HepG2 (cell line): ENCODE measurements around the gene IQGAP2.

ENCODE experiments used
- ATF6 ChIP-seq: sonication (generic); formaldehyde crosslinking; conservative IDR thresholded peaks from 2 replicates; pipeline ENCODE4 v1.4.0; 2020; ENCODE audit warnings: missing genetic modification reagents
- CTCF ChIP-seq: sonication (generic); formaldehyde crosslinking; IDR thresholded peaks from 2 replicates; pipeline ENCODE4 v1.5.0; 2020; ENCODE audit warnings: mild to moderate bottlenecking, missing genetic modification reagents, moderate library complexity
- ELF1 ChIP-seq: sonication (generic); formaldehyde crosslinking; IDR thresholded peaks from 2 replicates; pipeline ENCODE4 v1.4.0; 2020; ENCODE audit warnings: missing genetic modification reagents
- ETS1 ChIP-seq: sonication (generic); formaldehyde crosslinking; IDR thresholded peaks from 2 replicates; pipeline ENCODE4 v1.4.0; 2020; ENCODE audit warnings: missing genetic modification reagents

- TF ChIP-seq ELF1 (CRISPR knock-in tag) (no peak), ETS1 (CRISPR knock-in tag) (no peak), CTCF (no peak), ATF6 (CRISPR knock-in tag) (no peak)
Observed at GRCh38 chr5:76751291-76751690, 348.2 kb downstream of the IQGAP2 start.
